Limb (tissue), 2 donors: ENCODE results near the gene KRTAP16-1.

Experiments used
- DNase-seq, 2 donors: peaks; one replicate each; pipeline ENCODE4 v3.0.0-alpha.2; 2016; ENCODE audit errors: extremely low spot score in 2 of 2

Gene KRTAP16-1

GRCh38 chr17:41331606-41332005 lies 22.5 kb upstream of the KRTAP16-1 start:
- no peak for DNase-seq

DNA sequence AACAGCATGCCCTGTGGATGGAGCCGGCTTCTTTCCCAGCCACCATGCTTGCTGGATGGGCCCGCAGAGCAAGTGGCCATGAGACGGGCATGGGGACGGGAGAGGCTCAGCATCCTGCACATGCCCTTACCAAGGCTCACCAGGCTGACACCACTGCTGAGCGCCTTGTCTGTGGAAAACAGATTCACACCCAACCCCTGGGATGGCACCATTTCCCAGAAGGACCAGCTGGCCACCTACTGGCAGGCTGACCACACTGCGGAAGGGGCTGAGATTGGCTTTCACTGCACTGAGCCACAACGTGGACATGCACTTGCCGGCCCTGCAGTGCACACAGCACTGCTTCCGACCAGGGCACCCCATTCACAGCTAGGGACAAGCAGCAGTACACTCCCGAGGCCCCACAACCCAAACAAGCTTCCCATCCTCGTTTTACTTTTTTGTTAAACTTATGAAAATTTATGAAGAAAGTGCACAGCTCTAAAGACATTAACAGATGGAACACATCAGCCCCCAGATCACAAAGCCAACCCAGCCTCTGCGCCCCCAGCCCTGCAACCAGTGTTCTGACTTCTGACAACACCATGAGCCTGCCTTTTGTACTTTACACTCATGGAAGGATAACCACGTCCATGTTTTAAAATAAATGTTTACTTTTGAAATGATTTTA lies 20.3 kb upstream of the KRTAP16-1 start:
- DNase-seq, result peak in 1 of 2 donors; percentile 56

GRCh38 chr17:41328207-41328606 lies 19.1 kb upstream of the KRTAP16-1 start:
- no peak for DNase-seq

DNA sequence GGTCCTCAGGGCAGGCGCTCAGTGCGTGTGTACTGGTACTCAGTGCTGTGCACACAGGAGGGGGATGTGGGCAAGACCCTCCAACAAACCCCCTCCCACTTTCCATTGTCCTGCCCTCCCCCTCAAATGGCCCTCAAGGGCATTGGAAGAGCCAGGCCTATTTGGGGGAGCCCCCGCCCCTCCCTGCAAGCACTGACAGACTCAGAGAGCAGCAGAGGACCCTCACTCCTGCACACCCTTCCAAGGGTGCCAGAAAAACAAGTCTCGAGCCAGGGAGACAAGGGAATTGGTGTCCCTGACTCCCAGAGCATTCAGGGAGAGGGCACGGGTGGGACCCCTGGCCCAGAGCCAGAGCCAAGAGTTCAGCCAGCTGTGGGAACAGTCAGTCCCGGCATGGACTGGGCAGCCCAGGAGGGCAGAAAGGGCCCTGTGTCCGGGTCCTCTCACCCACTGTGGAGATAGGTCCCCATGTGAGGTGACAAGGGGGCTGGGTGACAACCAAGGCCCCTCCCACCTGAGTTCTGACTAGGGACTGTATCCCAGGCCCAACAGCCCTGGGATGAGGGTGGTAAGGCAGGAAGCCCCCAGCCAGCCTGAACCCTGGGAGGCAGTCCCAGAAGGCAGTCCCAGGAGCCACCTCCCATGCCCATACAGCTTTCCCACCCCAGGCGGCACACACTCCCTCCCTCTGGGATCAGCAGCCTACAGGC lies 18.5 kb upstream of the KRTAP16-1 start:
- DNase-seq, result no peak

GRCh38 chr17:41326173-41327145 lies 17.4 kb upstream of the KRTAP16-1 start:
- no peak for DNase-seq

DNA sequence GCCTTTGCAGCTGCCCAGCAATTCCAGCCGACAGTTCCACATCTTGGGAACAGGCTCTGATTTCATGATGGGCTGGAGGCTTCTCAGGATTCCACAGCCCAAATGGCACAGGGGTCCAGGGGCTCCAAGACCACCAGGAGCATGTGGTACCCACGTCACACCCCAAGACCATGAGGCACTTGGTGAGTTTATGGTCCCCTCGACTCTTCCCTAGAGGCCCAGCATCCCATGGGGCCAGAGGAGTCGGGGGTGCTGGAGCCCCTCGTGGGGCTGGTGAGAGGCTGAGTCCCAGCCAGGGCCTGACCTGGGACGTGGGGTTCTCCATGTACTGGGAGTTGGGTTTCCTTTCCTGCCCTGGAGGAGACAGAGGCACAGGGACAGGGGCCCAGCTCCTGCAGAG lies 16.5 kb upstream of the KRTAP16-1 start:
- no peak for DNase-seq

GRCh38 chr17:41325126-41325525 lies 16.0 kb upstream of the KRTAP16-1 start:
- no peak for DNase-seq

GRCh38 chr17:41324180-41325075 lies 15.3 kb upstream of the KRTAP16-1 start:
- no peak for DNase-seq

DNA sequence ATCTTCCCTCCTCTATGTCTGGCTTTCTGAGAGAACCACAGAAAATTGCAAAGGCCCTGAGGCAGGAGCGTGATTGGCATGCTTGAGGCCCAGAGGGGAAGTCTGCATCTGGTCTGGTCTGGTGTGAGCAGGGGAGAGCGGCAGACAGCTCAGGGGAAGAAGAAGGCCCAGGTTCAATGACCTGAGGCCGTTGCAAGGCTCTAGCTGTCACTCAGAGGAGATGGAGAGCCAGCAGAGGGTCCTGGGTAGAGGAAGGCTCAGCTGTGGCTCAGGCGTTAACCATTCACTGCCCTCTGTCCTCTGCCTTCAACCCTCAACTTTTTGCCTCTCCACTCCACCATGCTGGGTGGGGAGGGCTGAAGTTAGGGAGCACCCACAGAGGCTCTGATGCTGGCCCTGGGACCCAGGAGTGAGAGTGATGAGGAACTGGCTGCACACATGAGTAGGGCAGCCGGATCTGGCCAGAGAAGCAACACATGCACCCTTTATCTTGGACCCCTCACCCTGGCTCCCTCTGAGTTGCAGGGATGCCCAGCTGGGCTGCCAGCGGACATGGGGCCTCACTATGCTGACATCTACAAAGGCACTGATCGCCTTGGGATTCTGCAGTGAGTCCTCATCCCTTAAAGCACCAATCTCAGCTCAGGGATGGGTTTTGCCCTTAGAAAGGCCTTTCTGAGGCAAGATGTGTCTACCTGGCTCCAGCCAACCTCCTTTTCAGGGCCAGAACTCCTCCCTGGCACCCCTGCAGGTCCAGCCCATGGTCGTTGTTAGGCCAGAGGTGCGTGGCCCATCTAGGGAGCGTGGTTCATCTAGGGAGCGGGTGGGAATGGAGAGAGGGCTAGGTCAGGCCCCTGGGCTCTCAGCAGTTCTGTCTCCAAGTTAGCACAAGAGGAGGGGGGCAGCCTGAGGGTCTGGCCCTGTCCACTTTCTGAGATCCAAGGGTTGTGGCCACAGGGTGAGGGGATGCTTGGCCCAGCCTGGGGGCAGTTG lies 14.1 kb upstream of the KRTAP16-1 start:
- DNase-seq, result no peak

DNA sequence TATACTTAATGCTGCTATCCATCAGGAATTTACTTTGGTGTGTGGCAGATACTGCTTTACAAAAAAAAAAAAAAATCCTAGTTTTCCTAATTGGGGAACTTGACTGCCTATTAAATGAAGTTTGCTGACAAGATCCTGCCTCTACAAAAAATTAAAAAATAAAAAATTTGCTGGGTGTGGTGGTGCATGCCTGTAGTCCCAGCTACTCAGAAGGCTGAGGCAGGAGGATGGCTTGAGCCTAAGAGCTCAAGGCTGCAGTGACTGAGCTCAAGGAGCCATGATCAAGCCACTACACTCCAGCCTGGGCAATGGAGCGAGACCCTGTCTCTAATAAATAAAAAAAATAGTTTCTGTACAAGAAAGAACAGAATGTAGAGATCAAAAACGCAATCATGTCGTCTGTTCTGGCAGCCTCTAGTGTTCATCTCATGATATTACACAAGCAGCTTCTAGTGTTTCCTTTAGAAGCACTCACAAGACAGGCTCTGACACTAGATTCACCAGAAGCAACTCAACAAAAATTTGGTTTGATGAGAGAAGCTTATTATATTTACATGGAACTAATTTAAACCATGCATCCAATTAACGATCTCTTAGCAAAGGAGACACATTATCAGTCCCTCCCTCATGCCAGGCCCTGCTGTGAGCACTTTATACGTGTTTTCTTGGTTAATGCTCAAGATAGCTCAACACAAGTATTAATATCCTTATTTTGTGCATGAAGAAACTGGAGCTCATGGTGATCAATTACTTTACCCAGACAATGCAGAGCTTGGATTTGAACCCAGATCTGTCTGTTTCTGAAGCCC lies 13.2 kb upstream of the KRTAP16-1 start:
- DNase-seq, result peak in 1 of 2 donors; percentile 58

- no peak for DNase-seq
Observed at GRCh38 chr17:41318231-41318630, 9.1 kb upstream of the KRTAP16-1 start.

GRCh38 chr17:41315814-41316445 lies 6.8 kb upstream of the KRTAP16-1 start:
- DNase-seq, result no peak

DNA sequence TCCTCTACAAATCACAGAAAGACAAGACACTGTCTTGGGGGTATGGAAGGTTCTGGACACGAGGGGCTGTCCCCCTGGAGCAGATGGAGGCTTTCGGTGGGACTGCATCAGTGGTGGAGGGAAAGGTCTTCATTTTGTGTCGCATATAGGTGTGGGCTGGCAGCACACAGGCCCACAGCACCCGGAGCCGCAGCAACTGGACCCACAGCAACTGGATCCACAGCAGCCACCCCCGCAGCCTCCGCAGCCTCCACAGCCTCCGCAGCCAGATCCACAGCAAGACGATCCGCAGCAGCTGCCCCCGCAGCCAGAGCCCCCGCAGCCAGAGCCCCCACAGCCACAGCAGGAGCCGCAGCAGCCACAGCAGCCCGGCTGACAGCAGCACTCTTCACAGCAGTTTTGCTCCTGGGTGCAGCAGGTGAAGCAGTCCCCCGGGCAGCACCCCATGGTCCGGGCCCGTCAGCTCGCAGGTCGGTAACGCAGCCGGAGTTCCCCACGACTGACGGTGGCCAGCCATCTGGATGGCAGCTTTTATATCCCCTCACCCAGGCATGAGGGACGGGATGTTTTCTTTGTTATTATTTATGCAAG lies 6.2 kb upstream of the KRTAP16-1 start, which contains the start of gene KRTAP17-1:
TSS of gene KRTAP17-1 (minus strand) at position 507 of the 591 bp plus-strand sequence. CDS start at position 447, 60 bp downstream.
- no peak for DNase-seq

- DNase-seq, result no peak
Observed at GRCh38 chr17:41311111-41311510, 2.0 kb upstream of the KRTAP16-1 start.

- peak in 1 of 2 donors; percentile 6 for DNase-seq
Observed at GRCh38 chr17:41308251-41308917, 725 bp downstream of the KRTAP16-1 start.

DNA sequence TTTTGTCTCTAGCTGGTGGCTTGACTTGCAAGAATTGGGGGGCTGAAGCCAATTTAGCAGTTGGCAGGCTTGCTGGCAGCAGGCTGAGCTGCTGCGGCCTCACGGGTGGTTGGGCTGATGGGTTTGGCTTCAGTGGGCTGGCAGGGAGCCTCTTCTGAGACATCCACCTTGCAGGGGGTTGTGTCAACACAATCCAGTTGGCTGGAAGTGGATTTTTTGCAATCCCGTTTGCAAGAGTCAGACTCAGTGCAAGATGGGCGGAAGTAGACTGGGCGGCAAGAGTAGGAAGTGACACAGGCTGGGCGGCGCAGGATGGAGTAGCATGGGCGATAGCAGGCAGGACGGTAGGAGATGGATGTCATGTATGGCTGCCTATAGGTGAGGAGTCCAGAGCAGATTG lies 1.5 kb downstream of the KRTAP16-1 start:
- DNase-seq, result no peak

GRCh38 chr17:41304091-41304490 lies 5.0 kb downstream of the KRTAP16-1 start:
- no peak for DNase-seq
